ENCODE measurements around the gene YARS2.

Gene YARS2

GRCh38 chr12:32753605-32754004 lies 2.1 kb downstream of the YARS2 start:
- peak overlapping the region; percentile 94 for H3K56ac ChIP-seq (ENCODE audit: low read length)
- DNase-seq = no peak
- H3K36me3 ChIP-seq (ENCODE audit: control insufficient read depth, insufficient read depth, low read length) = peaks cover 2% of the 10 kb centered on the region
- H3K4me1 ChIP-seq (ENCODE audit: control insufficient read depth, low read depth, low read length) = peaks cover 4% of the 10 kb centered on the region
- no peak overlapping the region for H3K4me3 ChIP-seq (ENCODE audit: low read length)
- no peaks in the 10 kb centered on the region for H3K27me3 ChIP-seq (ENCODE audit: insufficient read depth, low read length, poor library complexity)
- peaks cover 10% of the 10 kb centered on the region for H3K79me1 ChIP-seq (ENCODE audit: low read length)
- H3K79me2 ChIP-seq (ENCODE audit: control insufficient read depth, insufficient read depth, low read length) = peaks cover 16% of the 10 kb centered on the region
- H3K4me2 ChIP-seq (ENCODE audit: low read length) = peak overlapping the region; percentile 57
- H4K8ac ChIP-seq (ENCODE audit: low read depth, low read length) = no peak overlapping the region
- H3K4ac ChIP-seq (ENCODE audit: low read depth, low read length) = no peak overlapping the region
- no peak overlapping the region for H2BK15ac ChIP-seq (replicated peaks; ENCODE audit: low read depth)
- no peak overlapping the region for H3K23ac ChIP-seq (ENCODE audit: low read length)
- no peak overlapping the region for H2BK120ac ChIP-seq (ENCODE audit: low read depth, low read length)
- no peak overlapping the region for H3K18ac ChIP-seq (ENCODE audit: low read length)
- H2BK5ac ChIP-seq (ENCODE audit: low read length) = no peak overlapping the region
- H2AK5ac ChIP-seq (ENCODE audit: low read length) = no peak overlapping the region
- H3K9ac ChIP-seq (ENCODE audit: low read length) = peak overlapping the region; percentile 87
- no CpG with 5 or more reads among the region's 4 CpGs for WGBS (ENCODE audit: extremely low coverage, insufficient coverage, low lambda C conversion rate)
- no peak overlapping the region for H4K5ac ChIP-seq (ENCODE audit: low read length)
- H3K27ac ChIP-seq (ENCODE audit: low read depth, low read length) = no peak overlapping the region

GRCh38 chr12:32743264-32743663 lies 12.4 kb downstream of the YARS2 start:
- DNase-seq = no peak
- Histone ChIP-seq H3K27me3 (ENCODE audit: insufficient read depth, low read length, poor library complexity) (no peaks in the 10 kb centered on the region), H3K23ac (ENCODE audit: low read length) (no peak overlapping the region), H3K9ac (ENCODE audit: low read length) (no peak overlapping the region), H2BK120ac (ENCODE audit: low read depth, low read length) (no peak overlapping the region), H3K4me2 (ENCODE audit: low read length) (no peak overlapping the region), H3K4me3 (ENCODE audit: low read length) (no peak overlapping the region), H3K18ac (ENCODE audit: low read length) (no peak overlapping the region), H3K4ac (ENCODE audit: low read depth, low read length) (no peak overlapping the region), H2BK15ac (replicated peaks; ENCODE audit: low read depth) (no peak overlapping the region), H3K36me3 (ENCODE audit: control insufficient read depth, insufficient read depth, low read length) (peaks cover 4% of the 10 kb centered on the region), H3K79me1 (ENCODE audit: low read length) (peaks cover 2% of the 10 kb centered on the region), H2BK5ac (ENCODE audit: low read length) (no peak overlapping the region), H2AK5ac (ENCODE audit: low read length) (no peak overlapping the region), H3K79me2 (ENCODE audit: control insufficient read depth, insufficient read depth, low read length) (no peaks in the 10 kb centered on the region), H3K56ac (ENCODE audit: low read length) (no peak overlapping the region), H3K4me1 (ENCODE audit: control insufficient read depth, low read depth, low read length) (no peaks in the 10 kb centered on the region), H3K27ac (ENCODE audit: low read depth, low read length) (no peak overlapping the region), H4K5ac (ENCODE audit: low read length) (no peak overlapping the region), H4K8ac (ENCODE audit: low read depth, low read length) (no peak overlapping the region)
- no CpG with 5 or more reads among the region's 2 CpGs for WGBS (ENCODE audit: extremely low coverage, insufficient coverage, low lambda C conversion rate)

GRCh38 chr12:32742133-32742532 lies 13.6 kb downstream of the YARS2 start:
- H3K4me2 ChIP-seq (ENCODE audit: low read length) = no peak overlapping the region
- H3K23ac ChIP-seq (ENCODE audit: low read length) = no peak overlapping the region
- no CpG with 5 or more reads among the region's 10 CpGs for WGBS (ENCODE audit: extremely low coverage, insufficient coverage, low lambda C conversion rate)
- H2BK5ac ChIP-seq (ENCODE audit: low read length) = no peak overlapping the region
- H3K79me1 ChIP-seq (ENCODE audit: low read length) = peaks cover 2% of the 10 kb centered on the region
- no peak overlapping the region for H3K27ac ChIP-seq (ENCODE audit: low read depth, low read length)
- H3K56ac ChIP-seq (ENCODE audit: low read length) = no peak overlapping the region
- H2AK5ac ChIP-seq (ENCODE audit: low read length) = no peak overlapping the region
- no peak overlapping the region for H2BK120ac ChIP-seq (ENCODE audit: low read depth, low read length)
- no peaks in the 10 kb centered on the region for H3K4me1 ChIP-seq (ENCODE audit: control insufficient read depth, low read depth, low read length)
- no peak overlapping the region for H4K8ac ChIP-seq (ENCODE audit: low read depth, low read length)
- H3K79me2 ChIP-seq (ENCODE audit: control insufficient read depth, insufficient read depth, low read length) = no peaks in the 10 kb centered on the region
- H3K27me3 ChIP-seq (ENCODE audit: insufficient read depth, low read length, poor library complexity) = no peaks in the 10 kb centered on the region
- no peak overlapping the region for H3K18ac ChIP-seq (ENCODE audit: low read length)
- H3K36me3 ChIP-seq (ENCODE audit: control insufficient read depth, insufficient read depth, low read length) = peaks cover 3% of the 10 kb centered on the region
- no peak overlapping the region for H4K5ac ChIP-seq (ENCODE audit: low read length)
- H3K4ac ChIP-seq (ENCODE audit: low read depth, low read length) = no peak overlapping the region
- H3K4me3 ChIP-seq (ENCODE audit: low read length) = no peak overlapping the region
- DNase-seq = no peak
- no peak overlapping the region for H3K9ac ChIP-seq (ENCODE audit: low read length)
- no peak overlapping the region for H2BK15ac ChIP-seq (replicated peaks; ENCODE audit: low read depth)

- no peak overlapping the region for H3K9ac ChIP-seq (ENCODE audit: low read length)
- WGBS (ENCODE audit: extremely low coverage, insufficient coverage, low lambda C conversion rate) = no CpG with 5 or more reads among the region's 2 CpGs
- H2AK5ac ChIP-seq (ENCODE audit: low read length) = no peak overlapping the region
- H3K4me3 ChIP-seq (ENCODE audit: low read length) = no peak overlapping the region
- no peak overlapping the region for H2BK5ac ChIP-seq (ENCODE audit: low read length)
- H3K4me1 ChIP-seq (ENCODE audit: control insufficient read depth, low read depth, low read length) = no peaks in the 10 kb centered on the region
- H3K36me3 ChIP-seq (ENCODE audit: control insufficient read depth, insufficient read depth, low read length) = peaks cover 3% of the 10 kb centered on the region
- no peak overlapping the region for H3K18ac ChIP-seq (ENCODE audit: low read length)
- H3K79me2 ChIP-seq (ENCODE audit: control insufficient read depth, insufficient read depth, low read length) = no peaks in the 10 kb centered on the region
- no peak overlapping the region for H3K56ac ChIP-seq (ENCODE audit: low read length)
- no peak for DNase-seq
- no peak overlapping the region for H3K4ac ChIP-seq (ENCODE audit: low read depth, low read length)
- H3K27me3 ChIP-seq (ENCODE audit: insufficient read depth, low read length, poor library complexity) = no peaks in the 10 kb centered on the region
- H3K79me1 ChIP-seq (ENCODE audit: low read length) = peaks cover 2% of the 10 kb centered on the region
- H3K27ac ChIP-seq (ENCODE audit: low read depth, low read length) = no peak overlapping the region
- H2BK15ac ChIP-seq (replicated peaks; ENCODE audit: low read depth) = no peak overlapping the region
- H3K23ac ChIP-seq (ENCODE audit: low read length) = no peak overlapping the region
- no peak overlapping the region for H2BK120ac ChIP-seq (ENCODE audit: low read depth, low read length)
- H4K8ac ChIP-seq (ENCODE audit: low read depth, low read length) = no peak overlapping the region
- no peak overlapping the region for H4K5ac ChIP-seq (ENCODE audit: low read length)
- H3K4me2 ChIP-seq (ENCODE audit: low read length) = no peak overlapping the region
These were observed 16.4 kb downstream of the YARS2 start for GRCh38 chr12:32739279-32739678.

GRCh38 chr12:32737715-32738114 lies 18.0 kb downstream of the YARS2 start:
- DNase-seq = no peak
- H3K79me1 ChIP-seq (ENCODE audit: low read length) = no peaks in the 10 kb centered on the region
- no peak overlapping the region for H2AK5ac ChIP-seq (ENCODE audit: low read length)
- H3K4me1 ChIP-seq (ENCODE audit: control insufficient read depth, low read depth, low read length) = no peaks in the 10 kb centered on the region
- H3K79me2 ChIP-seq (ENCODE audit: control insufficient read depth, insufficient read depth, low read length) = no peaks in the 10 kb centered on the region
- no CpG with 5 or more reads among the region's 2 CpGs for WGBS (ENCODE audit: extremely low coverage, insufficient coverage, low lambda C conversion rate)
- no peak overlapping the region for H3K4ac ChIP-seq (ENCODE audit: low read depth, low read length)
- H2BK15ac ChIP-seq (replicated peaks; ENCODE audit: low read depth) = no peak overlapping the region
- no peak overlapping the region for H3K4me2 ChIP-seq (ENCODE audit: low read length)
- no peak overlapping the region for H4K8ac ChIP-seq (ENCODE audit: low read depth, low read length)
- no peaks in the 10 kb centered on the region for H3K36me3 ChIP-seq (ENCODE audit: control insufficient read depth, insufficient read depth, low read length)
- no peak overlapping the region for H2BK120ac ChIP-seq (ENCODE audit: low read depth, low read length)
- no peak overlapping the region for H3K56ac ChIP-seq (ENCODE audit: low read length)
- H2BK5ac ChIP-seq (ENCODE audit: low read length) = no peak overlapping the region
- no peak overlapping the region for H4K5ac ChIP-seq (ENCODE audit: low read length)
- H3K4me3 ChIP-seq (ENCODE audit: low read length) = no peak overlapping the region
- no peaks in the 10 kb centered on the region for H3K27me3 ChIP-seq (ENCODE audit: insufficient read depth, low read length, poor library complexity)
- no peak overlapping the region for H3K18ac ChIP-seq (ENCODE audit: low read length)
- H3K27ac ChIP-seq (ENCODE audit: low read depth, low read length) = no peak overlapping the region
- H3K23ac ChIP-seq (ENCODE audit: low read length) = no peak overlapping the region
- no peak overlapping the region for H3K9ac ChIP-seq (ENCODE audit: low read length)

- Histone ChIP-seq H3K79me1 (ENCODE audit: low read length) (no peaks in the 10 kb centered on the region), H3K27me3 (ENCODE audit: insufficient read depth, low read length, poor library complexity) (no peaks in the 10 kb centered on the region), H2BK15ac (replicated peaks; ENCODE audit: low read depth) (no peak overlapping the region), H3K79me2 (ENCODE audit: control insufficient read depth, insufficient read depth, low read length) (no peaks in the 10 kb centered on the region), H3K4me3 (ENCODE audit: low read length) (no peak overlapping the region), H3K36me3 (ENCODE audit: control insufficient read depth, insufficient read depth, low read length) (no peaks in the 10 kb centered on the region), H3K4me1 (ENCODE audit: control insufficient read depth, low read depth, low read length) (no peaks in the 10 kb centered on the region), H3K27ac (ENCODE audit: low read depth, low read length) (no peak overlapping the region), H2BK120ac (ENCODE audit: low read depth, low read length) (no peak overlapping the region), H2BK5ac (ENCODE audit: low read length) (no peak overlapping the region), H4K8ac (ENCODE audit: low read depth, low read length) (no peak overlapping the region), H3K4ac (ENCODE audit: low read depth, low read length) (no peak overlapping the region), H2AK5ac (ENCODE audit: low read length) (no peak overlapping the region), H3K23ac (ENCODE audit: low read length) (no peak overlapping the region), H3K18ac (ENCODE audit: low read length) (no peak overlapping the region), H3K9ac (ENCODE audit: low read length) (no peak overlapping the region), H4K5ac (ENCODE audit: low read length) (no peak overlapping the region), H3K4me2 (ENCODE audit: low read length) (no peak overlapping the region), H3K56ac (ENCODE audit: low read length) (no peak overlapping the region)
- no peak for DNase-seq
- no CpG with 5 or more reads among the region's 3 CpGs for WGBS (ENCODE audit: extremely low coverage, insufficient coverage, low lambda C conversion rate)
These were observed 19.3 kb downstream of the YARS2 start for GRCh38 chr12:32736445-32736844.
